ENCODE measurements around the gene ULBP2. TPM values are rescaled to one million over a fixed set of nuclear protein-coding genes. Genes with fewer than 3 reads are reported as not detected.

ULBP2 gene
- polyA plus RNA-seq, 1 donor (not counting 4 experiments of a cell fraction or from before 2014, with no cell fraction given) = 11.8 TPM

DNA sequence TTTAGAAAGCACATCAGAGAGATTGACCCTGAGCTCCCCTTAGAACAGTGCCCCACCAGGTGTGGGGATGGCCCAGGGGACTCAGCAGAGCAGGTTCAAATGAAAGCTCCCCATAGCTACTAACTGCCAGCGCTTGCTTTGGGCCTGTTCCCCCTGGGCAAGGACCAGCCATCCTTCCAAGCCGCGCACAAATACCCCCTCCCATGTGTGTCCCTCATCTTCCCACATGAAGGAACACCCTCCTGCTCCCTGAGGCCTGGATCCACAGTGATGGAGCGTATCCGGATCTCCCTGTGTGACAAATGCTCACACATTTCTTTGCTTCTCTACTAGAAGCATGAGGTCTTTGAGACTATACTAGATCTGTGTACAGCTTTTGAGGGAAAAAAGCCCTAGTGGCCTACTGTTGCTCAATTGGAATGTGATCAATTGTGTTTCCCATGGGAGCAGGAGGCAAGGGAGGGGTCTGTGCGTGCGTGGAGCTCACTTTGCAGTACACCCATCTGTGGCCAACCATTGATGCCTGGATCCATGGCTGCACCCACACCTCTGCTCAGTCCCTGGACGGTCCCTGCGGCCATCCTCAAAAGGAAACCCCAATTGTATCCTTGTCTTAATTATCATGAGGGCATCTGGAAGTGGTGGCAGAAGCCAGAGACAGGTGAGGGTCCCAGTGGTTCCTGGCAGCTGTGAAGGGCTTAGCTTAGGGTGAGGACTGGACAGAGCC, 17.4 kb upstream of the ULBP2 start:
- no peak overlapping the region for H3K9ac ChIP-seq (ENCODE audit: control insufficient read depth, extremely low read depth, insufficient read depth, low read length)
- no peak overlapping the region for H3K4me2 ChIP-seq (ENCODE audit: control insufficient read depth, extremely low read depth, insufficient read depth, low read depth, low read length)
- peaks cover 6% of the 10 kb centered on the region for H3K27me3 ChIP-seq (ENCODE audit: control insufficient read depth, extremely low read depth, insufficient read depth, low read length)
- H2AFZ ChIP-seq (ENCODE audit: control insufficient read depth, low read length) = no peak overlapping the region
- TF ChIP-seq, protein P1, sequence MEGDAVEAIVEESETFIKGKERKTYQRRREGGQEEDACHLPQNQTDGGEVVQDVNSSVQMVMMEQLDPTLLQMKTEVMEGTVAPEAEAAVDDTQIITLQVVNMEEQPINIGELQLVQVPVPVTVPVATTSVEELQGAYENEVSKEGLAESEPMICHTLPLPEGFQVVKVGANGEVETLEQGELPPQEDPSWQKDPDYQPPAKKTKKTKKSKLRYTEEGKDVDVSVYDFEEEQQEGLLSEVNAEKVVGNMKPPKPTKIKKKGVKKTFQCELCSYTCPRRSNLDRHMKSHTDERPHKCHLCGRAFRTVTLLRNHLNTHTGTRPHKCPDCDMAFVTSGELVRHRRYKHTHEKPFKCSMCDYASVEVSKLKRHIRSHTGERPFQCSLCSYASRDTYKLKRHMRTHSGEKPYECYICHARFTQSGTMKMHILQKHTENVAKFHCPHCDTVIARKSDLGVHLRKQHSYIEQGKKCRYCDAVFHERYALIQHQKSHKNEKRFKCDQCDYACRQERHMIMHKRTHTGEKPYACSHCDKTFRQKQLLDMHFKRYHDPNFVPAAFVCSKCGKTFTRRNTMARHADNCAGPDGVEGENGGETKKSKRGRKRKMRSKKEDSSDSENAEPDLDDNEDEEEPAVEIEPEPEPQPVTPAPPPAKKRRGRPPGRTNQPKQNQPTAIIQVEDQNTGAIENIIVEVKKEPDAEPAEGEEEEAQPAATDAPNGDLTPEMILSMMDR (optimal IDR thresholded peaks at IDR 0.05 in 1 of 3, IDR thresholded peaks at IDR 0.05 in 1 of 3, conservative IDR thresholded peaks at IDR 0.05 in 1 of 3; ENCODE audit: extremely low read depth in 1 of 3, insufficient read depth in 2 of 3, low read length in 3 of 3) = no peak
- no peak for TF ChIP-seq EZH2 (IDR thresholded peaks at IDR 0.05; ENCODE audit: low read length)
- no peaks in the 10 kb centered on the region for H3K9me1 ChIP-seq (ENCODE audit: control insufficient read depth, extremely low read depth, insufficient read depth, low read length)
- peaks cover 0 to 1% of the 10 kb centered on the region in 2 experiments for H3K36me3 ChIP-seq (ENCODE audit: control insufficient read depth in 2 of 2, extremely low read depth in 1 of 2, insufficient read depth in 2 of 2, low read length in 2 of 2)
- no peaks in the 10 kb centered on the region for H3K79me2 ChIP-seq (ENCODE audit: control insufficient read depth, insufficient read depth, low read length)
- H3K4me3 ChIP-seq (ENCODE audit: control insufficient read depth in 2 of 3, extremely low read depth in 1 of 3, insufficient read depth in 2 of 3, low read depth in 1 of 3, low read length in 3 of 3) = no peak overlapping the region
- DNase-seq (ENCODE audit: low read depth, low spot score) (no peak), FAIRE-seq (no peak)
- peaks cover 18% of the 10 kb centered on the region for H3K4me1 ChIP-seq (ENCODE audit: control insufficient read depth, extremely low read depth, insufficient read depth, low read length)
- no peaks in the 10 kb centered on the region for H3K9me3 ChIP-seq (ENCODE audit: control insufficient read depth, low read depth, low read length)
- no peaks in the 10 kb centered on the region for H4K20me1 ChIP-seq (ENCODE audit: control insufficient read depth, extremely low read depth, insufficient read depth, low read length)
- dilution Hi-C loops (cut with MboI; ENCODE audit: extremely low pct_ligation_motif_present, low sequenced_read_pairs) = no loop called here
- no peak overlapping the region for H3K27ac ChIP-seq (ENCODE audit: control insufficient read depth, insufficient read depth, low read length)

- Histone ChIP-seq H3K9ac (ENCODE audit: control insufficient read depth, extremely low read depth, insufficient read depth, low read length) (no peak overlapping the region), H3K4me3 (ENCODE audit: control insufficient read depth in 2 of 3, extremely low read depth in 1 of 3, insufficient read depth in 2 of 3, low read depth in 1 of 3, low read length in 3 of 3) (no peak overlapping the region), H3K27me3 (ENCODE audit: control insufficient read depth, extremely low read depth, insufficient read depth, low read length) (peaks cover 10% of the 10 kb centered on the region), H3K4me1 (ENCODE audit: control insufficient read depth, extremely low read depth, insufficient read depth, low read length) (peaks cover 18% of the 10 kb centered on the region), H2AFZ (ENCODE audit: control insufficient read depth, low read length) (peak overlapping the region; percentile 78), H3K9me1 (ENCODE audit: control insufficient read depth, extremely low read depth, insufficient read depth, low read length) (no peaks in the 10 kb centered on the region), H3K79me2 (ENCODE audit: control insufficient read depth, insufficient read depth, low read length) (no peaks in the 10 kb centered on the region), H3K36me3 (ENCODE audit: control insufficient read depth in 2 of 2, extremely low read depth in 1 of 2, insufficient read depth in 2 of 2, low read length in 2 of 2) (no peaks in the 10 kb centered on the region), H4K20me1 (ENCODE audit: control insufficient read depth, extremely low read depth, insufficient read depth, low read length) (no peaks in the 10 kb centered on the region), H3K9me3 (ENCODE audit: control insufficient read depth, low read depth, low read length) (no peaks in the 10 kb centered on the region), H3K4me2 (ENCODE audit: control insufficient read depth, extremely low read depth, insufficient read depth, low read depth, low read length) (peak overlapping the region; percentile 81), H3K27ac (ENCODE audit: control insufficient read depth, insufficient read depth, low read length) (no peak overlapping the region)
- DNase-seq (ENCODE audit: low read depth, low spot score) (no peak), FAIRE-seq (no peak)
- no peak for TF ChIP-seq EZH2 (IDR thresholded peaks at IDR 0.05; ENCODE audit: low read length)
- dilution Hi-C loops (cut with MboI; ENCODE audit: extremely low pct_ligation_motif_present, low sequenced_read_pairs) = no loop called here
These were observed 16.9 kb upstream of the ULBP2 start for GRCh38 chr6:149924933-149925252.

All from keratinocyte (primary cell).